ENCODE data around the gene FTCD. TPM values are rescaled to one million over a fixed set of nuclear protein-coding genes. Genes with fewer than 3 reads are reported as not detected.

FTCD gene
- total and polyA plus RNA-seq, 2 experiments from 2014 or later: 18.9 to 27.4 TPM

- Histone ChIP-seq H3K36me3 (no peaks in the 10 kb centered on the region), H3K4me1 (ENCODE audit: low read depth) (no peaks in the 10 kb centered on the region), H3K9me3 (ENCODE audit: low read depth) (no peaks in the 10 kb centered on the region), H3K27me3 (no peaks in the 10 kb centered on the region), H3K4me3 (no peak overlapping the region), H3K27ac (no peak overlapping the region)
- no peak for TF ChIP-seq CTCF (IDR thresholded peaks at IDR 0.05; ENCODE audit: low read depth, low read length)
- no peak for DNase-seq (ENCODE audit: low read depth in 1 of 2, low spot score in 1 of 2)
These were observed 51.3 kb downstream of the FTCD start for GRCh38 chr21:46104104-46104503.

GRCh38 chr21:46100906-46101305 is 54.5 kb downstream of the FTCD start:
- no peak for TF ChIP-seq CTCF (IDR thresholded peaks at IDR 0.05; ENCODE audit: low read depth, low read length)
- Histone ChIP-seq H3K9me3 (ENCODE audit: low read depth) (no peaks in the 10 kb centered on the region), H3K4me3 (no peak overlapping the region), H3K27me3 (no peaks in the 10 kb centered on the region), H3K4me1 (ENCODE audit: low read depth) (no peaks in the 10 kb centered on the region), H3K27ac (no peak overlapping the region), H3K36me3 (no peaks in the 10 kb centered on the region)
- DNase-seq (ENCODE audit: low read depth in 1 of 2, low spot score in 1 of 2): no peak

GRCh38 chr21:46100426-46100825 is 55.0 kb downstream of the FTCD start:
- Histone ChIP-seq H3K9me3 (ENCODE audit: low read depth) (no peaks in the 10 kb centered on the region), H3K4me1 (ENCODE audit: low read depth) (no peaks in the 10 kb centered on the region), H3K27ac (no peak overlapping the region), H3K36me3 (no peaks in the 10 kb centered on the region), H3K27me3 (no peaks in the 10 kb centered on the region), H3K4me3 (no peak overlapping the region)
- peak in 1 of 2 donors; percentile 56 for DNase-seq (ENCODE audit: low read depth in 1 of 2, low spot score in 1 of 2)
- no peak for TF ChIP-seq CTCF (IDR thresholded peaks at IDR 0.05; ENCODE audit: low read depth, low read length)

GRCh38 chr21:46100020-46100419 is 55.4 kb downstream of the FTCD start:
- H3K27ac ChIP-seq: no peak overlapping the region
- no peak for TF ChIP-seq CTCF (IDR thresholded peaks at IDR 0.05; ENCODE audit: low read depth, low read length)
- no peak for DNase-seq (ENCODE audit: low read depth in 1 of 2, low spot score in 1 of 2)
- H3K36me3 ChIP-seq: no peaks in the 10 kb centered on the region
- H3K27me3 ChIP-seq: no peaks in the 10 kb centered on the region
- no peak overlapping the region for H3K4me3 ChIP-seq
- H3K9me3 ChIP-seq (ENCODE audit: low read depth): no peaks in the 10 kb centered on the region
- no peaks in the 10 kb centered on the region for H3K4me1 ChIP-seq (ENCODE audit: low read depth)

GRCh38 chr21:46099476-46099875 is 55.9 kb downstream of the FTCD start:
- DNase-seq (ENCODE audit: low read depth in 1 of 2, low spot score in 1 of 2): peak in 1 of 2 donors; percentile 50
- no peaks in the 10 kb centered on the region for H3K36me3 ChIP-seq
- H3K27me3 ChIP-seq: no peaks in the 10 kb centered on the region
- no peak overlapping the region for H3K4me3 ChIP-seq
- no peaks in the 10 kb centered on the region for H3K4me1 ChIP-seq (ENCODE audit: low read depth)
- no peaks in the 10 kb centered on the region for H3K9me3 ChIP-seq (ENCODE audit: low read depth)
- TF ChIP-seq CTCF (IDR thresholded peaks at IDR 0.05; ENCODE audit: low read depth, low read length): peak; percentile 31
- no peak overlapping the region for H3K27ac ChIP-seq
